GM18502 (cell line): Measurements from ENCODE around the gene RHEBL1.
A peak's percentile ranks its signal among the peaks of the same experiment; 100 is the strongest.
"Not testable (repeated sequence)": the region's sequence is repeated elsewhere in the genome, so short reads cannot be mapped to it uniquely, and the experiment has no call there.

ENCODE experiments used
- ATAC-seq: cut with Tn5 transposase; IDR thresholded peaks from one replicate; pipeline ENCODE4 v1.9.1; 2021; ENCODE audit warnings: mild to moderate bottlenecking; ENCODE audit not compliant: unreplicated experiment, poor library complexity

The RHEBL1 gene

DNA sequence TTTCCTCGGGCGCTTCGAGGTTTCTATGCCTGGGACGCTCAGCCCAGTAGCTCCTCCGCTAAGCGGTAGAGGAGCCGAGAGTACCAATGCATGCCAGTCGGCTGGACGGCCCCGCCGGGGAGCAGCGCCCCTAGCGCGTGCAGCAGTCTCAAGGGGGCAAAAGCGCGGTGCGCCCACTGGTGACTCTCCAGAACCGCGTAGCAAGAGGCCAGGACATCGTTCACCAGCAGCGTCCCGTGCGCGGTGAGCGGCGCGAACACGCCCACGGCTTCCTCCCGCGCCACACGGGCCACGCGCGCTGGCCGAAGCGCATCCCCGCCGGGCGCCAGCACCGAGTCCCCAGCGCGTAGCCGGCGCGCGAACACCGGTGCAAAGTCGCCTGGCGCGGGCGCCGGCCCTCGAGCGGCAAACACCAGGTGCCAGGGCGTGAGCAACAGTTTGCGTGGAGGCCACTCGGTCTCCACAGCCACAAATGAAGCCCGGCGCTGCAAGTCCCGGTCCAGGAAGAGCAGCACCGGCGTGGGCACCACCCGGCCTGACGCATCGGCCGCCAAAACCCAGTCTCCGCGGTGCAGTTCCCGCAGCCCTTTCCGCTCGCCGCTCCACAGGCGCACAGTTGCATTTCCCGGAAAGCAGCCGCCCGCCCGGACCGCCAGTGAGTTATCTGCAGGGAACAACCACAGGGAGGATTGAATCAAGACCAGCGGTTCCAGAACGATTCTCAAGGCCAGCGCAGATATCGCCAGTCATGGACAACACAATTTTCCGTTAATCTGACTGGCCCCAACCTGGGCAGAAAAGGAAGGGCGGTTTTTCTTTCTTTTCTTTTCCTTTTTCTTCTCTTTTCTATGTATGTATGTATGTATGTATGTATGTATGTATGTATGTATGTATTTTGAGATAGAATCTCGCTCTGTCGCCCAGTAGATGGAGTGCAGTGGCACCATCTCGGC lies 20.3 kb upstream of the RHEBL1 start:
- ATAC-seq = no peak

DNA sequence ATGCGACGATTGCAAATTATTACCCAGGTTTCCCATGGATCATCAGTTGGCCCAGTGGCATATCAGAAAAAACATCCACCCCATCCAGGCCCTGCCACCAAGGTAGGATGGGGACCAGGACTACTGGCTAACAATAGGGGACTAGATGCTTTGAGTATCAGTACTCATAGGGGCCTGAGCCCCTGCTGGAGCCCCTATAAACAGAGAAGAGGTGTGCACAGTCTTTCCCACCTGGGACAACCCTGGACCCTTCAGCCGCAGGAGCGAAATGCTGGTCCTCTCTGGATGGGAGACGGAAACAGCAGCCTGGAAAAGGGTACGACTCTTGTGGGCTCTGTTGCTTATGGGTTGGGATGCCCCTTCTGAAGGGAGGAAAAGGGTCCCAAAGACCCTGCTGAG lies 19.2 kb upstream of the RHEBL1 start:
- no peak for ATAC-seq

DNA sequence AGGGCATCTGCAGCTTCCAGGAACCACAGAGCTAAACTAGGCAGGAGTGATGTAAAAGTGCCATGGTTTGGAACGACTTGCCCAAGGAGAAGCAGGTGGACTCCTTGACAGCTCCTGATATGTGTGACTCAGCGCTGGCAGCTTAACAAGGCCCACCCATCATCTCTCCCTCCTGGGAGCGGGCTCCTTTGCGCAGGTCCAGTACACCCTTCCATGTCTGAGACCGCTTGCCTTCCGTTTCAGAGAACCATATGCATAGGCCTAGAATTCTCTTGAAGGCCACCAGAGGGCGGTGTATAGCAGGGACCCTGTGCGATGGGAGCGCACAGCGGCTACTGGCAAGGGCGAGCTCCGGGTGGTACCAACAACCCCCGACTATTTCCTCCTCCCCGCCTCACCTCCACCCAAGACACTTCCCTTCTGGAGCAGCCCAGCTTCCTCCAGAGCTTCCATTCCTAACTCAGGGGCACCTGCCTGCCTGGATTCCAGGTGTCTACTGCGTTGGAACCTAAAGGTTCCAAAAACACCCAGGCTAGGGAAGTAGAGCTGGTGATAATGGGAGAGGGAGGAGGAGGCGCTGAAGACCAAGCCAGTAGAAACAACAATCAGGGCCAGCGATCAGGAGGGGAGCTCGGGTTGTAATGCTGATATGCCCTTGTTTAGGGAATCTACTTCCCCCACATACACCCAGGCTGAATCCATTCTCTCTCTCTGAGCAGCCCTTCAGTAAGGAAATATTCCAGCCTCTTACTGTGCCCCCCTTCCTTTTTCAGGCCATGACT lies 18.6 kb upstream of the RHEBL1 start:
- peak; percentile 86 for ATAC-seq

DNA sequence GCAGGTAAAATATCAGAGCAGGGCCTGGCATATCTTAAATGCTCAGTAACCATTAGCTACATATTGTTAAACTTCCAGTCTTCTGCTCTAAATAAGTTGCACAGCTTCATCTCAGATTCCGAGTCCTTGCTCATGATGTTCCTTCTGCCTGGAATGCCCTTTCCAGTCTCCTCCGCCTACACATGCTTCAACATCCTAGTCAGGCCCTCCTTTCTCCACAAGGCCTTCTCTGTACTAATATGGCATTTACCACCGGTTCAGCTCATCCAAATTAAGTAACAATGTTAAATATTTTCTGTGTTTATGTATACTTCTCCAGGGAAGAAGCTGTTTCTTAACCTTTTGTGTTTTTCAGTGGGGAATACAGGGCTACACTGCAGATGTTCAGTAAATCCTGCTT lies 16.3 kb upstream of the RHEBL1 start:
- ATAC-seq = no peak

DNA sequence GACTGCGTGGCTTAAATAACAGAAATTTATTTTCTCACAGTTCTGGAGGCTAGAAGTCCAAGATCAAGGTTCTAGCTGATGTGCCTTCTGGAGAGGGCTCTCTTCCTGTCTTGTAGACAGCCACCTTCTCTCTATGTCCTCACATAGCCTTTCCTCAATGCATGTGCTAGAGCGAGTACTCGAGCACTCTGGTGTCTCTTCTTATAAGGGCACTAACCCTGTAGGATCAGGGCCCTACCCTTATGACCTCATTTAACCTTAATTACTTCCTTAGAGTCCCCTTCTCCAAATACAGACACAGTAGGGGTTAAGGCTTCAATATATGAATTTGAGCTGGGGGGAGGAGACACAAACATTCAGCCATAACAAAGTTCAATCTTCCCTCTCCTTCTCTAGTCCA lies 14.7 kb upstream of the RHEBL1 start:
- no peak for ATAC-seq

DNA sequence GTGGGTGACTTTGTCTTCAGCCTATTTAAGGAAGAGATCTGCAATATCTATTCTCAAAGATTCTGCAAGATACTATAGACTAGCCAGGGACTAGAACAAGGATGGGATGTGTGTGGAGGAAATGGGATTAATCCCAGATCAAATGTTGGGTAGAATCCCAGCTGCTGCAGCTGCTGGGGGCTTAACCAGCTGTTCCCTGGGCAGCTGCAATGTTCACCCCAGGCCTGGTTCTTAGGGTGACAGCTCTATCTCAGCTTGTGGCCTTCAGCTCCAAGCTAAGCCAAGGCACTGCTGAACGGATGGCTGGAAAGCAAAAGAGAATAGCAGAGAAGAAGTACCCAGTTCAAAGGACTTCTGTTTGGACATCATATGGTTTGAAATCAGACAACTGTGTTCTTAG lies 10.0 kb upstream of the RHEBL1 start:
- no peak for ATAC-seq

DNA sequence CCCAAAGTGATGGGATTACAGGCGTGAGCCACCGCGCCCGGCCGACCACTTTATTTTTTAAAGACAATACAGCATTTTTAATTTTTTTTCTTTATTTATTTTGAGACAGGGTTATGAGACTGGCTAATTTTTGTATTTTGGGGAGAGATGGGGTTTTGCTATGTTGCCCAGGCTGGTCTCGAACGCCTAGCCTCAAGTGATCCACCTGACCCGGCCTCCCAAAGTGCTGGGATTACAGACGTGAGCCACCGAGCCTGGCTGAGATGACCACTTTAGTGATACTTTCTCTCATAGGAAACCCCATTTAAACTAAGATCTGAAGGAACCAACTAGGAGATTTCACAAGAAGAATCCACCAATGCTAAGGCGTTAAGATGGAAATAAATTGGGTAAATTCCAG lies 1.2 kb upstream of the RHEBL1 start:
- ATAC-seq = no peak

DNA sequence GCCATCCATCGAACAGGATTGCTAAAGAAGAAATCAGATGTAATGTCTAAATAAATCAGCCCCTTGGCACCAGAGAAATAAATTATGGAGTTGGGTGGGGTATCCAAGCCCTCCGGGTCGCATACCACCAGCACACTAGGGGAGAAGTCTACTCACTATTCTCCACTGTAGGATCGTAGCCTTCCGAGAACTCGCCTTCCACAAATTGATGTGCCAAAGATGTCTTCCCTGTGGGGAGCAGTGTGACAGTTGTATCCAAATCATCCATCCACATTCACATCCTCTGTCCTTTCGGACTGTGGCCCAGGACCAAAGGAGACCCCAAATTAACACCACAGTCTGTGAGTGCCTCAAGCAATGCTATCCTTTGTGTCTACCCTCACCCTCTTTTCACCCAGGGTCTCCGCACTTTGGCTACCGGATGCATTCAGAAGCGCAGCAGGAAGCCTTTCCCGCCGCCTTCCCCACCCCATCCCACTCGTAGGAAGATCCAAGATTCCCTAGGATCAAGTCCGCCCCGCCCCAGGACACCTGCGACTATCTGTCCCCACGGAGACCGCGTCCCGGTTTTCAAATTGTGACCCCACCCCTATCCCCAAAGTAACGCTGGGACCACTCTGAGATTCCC lies 786 bp downstream of the RHEBL1 start:
- no peak for ATAC-seq

DNA sequence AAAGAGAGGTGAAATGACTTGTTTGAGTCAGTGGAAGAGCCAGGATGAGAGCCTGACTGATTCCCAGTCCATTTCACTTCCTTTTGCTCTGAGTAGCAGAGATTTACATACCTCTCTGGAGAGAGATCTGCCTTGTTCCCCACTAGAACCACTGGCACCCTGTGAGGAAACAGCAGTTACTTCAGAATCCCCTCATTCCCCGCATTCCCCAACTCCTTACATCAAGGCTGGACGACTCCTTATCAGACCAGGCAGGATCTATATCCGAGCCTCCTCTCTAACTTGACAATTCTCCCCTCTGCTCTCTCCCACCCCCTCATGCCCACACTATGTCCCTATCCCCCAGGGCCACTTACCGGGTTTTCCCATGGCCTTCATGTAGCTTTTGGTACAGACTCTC lies 3.7 kb downstream of the RHEBL1 start:
- no peak for ATAC-seq

DNA sequence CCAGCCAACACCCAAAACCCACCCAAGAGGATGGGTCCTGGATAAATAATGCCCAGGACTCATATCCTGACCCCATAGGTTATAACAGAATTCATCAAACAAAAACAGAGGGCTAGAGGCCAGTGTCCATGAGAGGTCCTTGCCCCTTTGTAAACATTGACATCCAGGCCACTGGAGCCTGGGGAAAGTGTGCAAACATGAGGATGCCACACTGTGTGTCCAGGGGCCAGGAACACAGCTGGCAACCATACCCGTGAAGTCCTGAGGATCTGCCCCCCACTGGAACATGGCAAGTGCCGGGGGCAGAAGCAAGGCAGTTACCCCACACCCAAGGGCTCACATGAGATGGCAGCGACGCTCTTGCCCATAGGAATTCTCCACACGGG lies 5.0 kb downstream of the RHEBL1 start:
- ATAC-seq = no peak

DNA sequence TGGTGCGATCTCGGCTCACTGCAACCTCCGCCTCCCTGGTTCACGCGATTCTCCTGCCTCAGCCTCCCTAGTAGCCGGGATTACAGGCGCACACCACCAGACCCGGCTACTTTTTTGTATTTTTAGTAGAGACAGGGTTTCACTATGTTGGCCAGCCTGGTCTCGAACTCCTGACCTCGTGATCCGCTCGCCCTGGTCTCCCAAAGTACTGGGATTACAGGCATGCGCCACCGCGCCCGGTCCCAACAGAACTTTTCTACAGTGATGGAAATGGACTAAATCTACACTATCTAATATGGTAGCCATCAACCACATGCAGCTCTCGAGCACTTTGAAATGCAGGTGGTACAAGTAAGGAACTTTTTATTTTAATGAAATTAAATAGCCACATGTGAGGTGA lies 7.9 kb downstream of the RHEBL1 start:
- ATAC-seq = not testable (repeated sequence)

DNA sequence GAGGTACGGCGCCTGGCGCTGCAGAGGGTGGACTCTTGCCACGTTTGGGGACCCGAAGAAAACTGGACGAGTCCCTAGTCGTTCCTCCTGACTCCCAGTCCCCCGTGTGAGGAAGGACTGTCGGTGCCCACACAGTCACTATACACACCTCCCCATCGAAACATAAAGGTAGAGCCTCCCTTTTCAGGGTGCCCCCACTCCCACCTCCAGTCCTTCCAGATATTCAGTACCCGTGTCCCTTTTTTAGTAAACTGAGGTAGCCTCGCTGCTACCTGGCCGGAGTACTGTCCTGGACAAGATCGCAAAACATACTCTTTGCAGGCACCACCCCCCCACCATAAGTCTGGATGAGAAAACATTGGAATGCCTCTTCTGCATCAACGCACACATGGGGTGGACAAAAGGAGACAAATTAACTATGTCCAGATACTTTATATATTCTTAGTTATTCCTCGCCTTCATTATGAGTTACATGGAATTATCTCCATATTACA lies 8.6 kb downstream of the RHEBL1 start:
- ATAC-seq = no peak

DNA sequence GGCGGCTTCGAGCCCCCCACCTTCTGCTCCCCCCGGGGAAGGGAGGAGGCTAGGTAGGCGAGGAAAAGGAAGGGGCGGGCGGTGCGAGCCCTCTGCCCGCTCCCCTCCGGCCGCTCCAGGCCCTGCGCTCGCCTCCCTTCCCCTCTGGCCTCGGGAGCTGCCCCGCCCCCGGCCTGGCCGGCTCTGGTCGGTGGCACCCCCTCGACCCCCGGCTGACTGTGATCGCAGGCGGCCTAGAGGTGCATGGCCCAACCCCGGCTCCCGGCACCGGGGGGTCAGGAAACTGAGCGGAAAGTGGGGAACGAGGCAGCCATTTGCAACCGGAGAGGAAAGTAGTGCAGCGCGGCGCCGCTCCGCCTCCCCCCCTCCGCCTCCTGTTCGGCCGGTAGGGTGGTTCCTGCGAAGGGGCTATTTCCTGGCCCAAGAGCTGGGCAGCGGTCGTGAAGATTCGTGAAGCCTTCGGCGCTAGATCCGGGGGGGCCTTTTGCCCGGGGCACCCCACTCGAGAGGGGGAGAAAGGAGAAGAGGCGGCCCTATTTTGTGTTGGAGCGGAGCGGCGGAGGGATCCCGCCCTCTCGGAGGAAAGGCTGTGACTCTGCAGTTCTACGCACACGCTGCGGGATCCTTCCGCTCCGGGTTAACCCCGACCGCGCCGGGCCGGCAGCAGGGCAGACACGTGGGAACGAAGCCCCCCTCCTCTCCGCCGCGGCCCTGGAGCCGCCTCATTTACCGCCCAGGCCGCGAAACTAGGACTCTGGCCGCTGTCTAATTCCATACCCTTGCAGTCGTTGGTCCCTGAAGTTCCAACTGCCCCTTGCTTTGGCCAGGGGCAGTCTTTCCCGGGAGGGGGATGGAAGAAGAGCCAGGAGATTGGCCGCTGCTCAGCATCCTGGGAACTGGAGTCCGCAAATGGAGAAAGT lies 9.3 kb downstream of the RHEBL1 start, which contains the start of gene KMT2D:
Gene KMT2D (minus strand): TSS at position 558 of the 920 bp plus-strand sequence. CDS start 5,470 bp downstream, outside the sequence.
- ATAC-seq = peak; percentile 52

DNA sequence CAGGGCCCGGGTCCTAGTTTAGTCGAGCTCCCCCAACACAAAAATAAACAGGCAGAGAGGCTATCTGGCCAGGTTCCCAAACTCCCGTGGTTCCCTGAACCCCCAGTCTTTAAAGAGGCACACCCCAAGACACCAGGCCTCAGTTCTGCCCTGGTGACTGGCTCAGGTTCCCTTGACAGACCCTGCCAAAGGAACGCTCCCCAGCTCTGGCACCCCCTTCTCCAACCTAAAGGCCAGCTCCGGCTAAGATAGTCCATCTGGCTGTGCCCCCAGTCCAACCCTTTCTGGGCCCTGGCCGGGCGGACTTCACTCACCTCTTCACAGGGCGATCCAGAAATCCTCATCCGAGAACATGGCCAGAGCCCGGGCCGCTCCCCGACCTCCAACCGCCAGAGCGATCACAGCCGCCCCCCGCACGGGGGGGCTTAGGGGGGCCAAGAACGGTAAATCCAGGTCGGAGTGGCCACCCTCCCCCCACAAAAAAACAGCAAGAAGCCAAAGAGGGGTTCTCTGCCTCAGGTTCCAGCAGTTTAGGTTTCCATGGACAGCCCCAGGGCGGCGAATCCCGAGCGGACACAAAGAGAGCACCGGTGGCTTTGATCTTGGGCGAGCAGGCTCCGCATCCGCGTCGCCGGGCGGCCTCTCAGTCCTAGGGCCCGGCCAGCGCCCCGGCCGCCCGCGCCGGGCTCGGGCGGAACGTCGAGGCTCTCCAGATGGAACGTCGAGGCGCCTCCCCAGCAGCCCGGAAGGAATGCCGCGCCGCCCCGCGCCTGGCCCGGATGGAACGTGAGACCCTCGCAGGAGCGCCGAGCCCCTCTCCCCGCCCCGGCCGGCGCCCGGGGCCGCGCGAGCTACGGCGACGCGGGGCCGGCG lies 10.2 kb downstream of the RHEBL1 start:
- ATAC-seq = peak; percentile 9

DNA sequence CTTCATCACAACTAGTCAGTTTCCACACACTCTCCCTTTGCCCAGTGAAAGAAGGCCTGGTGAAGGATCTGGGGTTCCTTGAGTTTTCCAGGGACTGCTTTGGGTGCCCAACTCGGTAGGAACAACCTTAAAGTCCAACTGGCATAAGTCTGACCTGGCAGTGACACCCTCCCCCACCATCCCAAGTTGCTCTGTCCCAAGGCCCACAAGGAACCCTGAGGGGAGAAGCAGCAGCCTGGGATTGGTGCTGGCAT lies 10.8 kb downstream of the RHEBL1 start:
- no peak for ATAC-seq

DNA sequence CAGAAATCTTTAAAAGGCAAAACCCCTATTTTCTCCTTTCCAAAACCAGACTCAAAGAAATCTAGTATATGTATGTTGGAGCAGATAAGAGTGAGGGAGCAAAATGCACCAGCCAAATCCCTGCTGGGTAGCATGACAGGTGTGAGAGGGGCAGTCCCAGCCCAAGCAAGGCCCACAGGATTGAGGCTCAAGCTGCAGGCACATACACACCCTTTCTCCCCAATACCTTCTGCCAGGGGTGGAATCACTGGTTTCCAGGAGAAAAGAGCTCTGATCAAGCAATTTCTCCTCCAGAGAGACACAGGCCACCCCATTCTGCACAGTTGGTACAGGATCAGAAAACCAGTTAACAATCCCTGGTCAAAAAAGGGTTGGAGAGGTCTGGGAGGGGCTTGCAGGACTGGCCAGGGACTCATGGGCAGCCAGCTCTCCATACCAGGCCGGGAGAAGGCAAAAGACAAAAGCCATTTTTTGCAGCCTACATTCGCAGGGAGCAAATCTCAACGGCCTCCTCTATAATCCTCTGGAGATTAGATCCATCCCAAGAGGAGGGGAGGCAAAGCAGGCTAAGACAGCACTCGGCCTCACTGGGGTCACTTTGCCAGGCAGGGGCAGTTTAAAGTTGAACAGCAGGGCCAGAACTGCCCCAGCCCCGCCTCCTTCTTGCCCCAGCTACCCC lies 11.3 kb downstream of the RHEBL1 start:
- ATAC-seq = no peak

DNA sequence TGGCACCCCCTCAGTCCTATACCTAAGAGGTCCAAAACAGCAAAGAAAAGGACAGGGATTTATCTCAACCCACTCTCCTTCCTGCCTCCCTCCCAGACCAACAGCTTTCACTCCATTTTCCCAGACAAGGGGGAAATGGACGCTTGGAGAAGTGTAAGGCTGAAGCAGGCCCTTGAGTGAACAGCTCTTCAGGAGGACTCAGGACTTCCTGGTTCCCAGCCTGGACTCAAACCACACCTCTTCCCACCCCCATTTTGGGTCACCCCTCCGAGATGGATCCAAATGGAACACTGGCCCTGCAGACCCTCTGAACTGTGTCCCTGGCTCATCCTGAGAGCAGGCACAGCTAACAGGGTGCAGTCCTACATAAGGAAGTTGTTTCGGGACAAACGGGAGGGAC lies 11.9 kb downstream of the RHEBL1 start:
- no peak for ATAC-seq

DNA sequence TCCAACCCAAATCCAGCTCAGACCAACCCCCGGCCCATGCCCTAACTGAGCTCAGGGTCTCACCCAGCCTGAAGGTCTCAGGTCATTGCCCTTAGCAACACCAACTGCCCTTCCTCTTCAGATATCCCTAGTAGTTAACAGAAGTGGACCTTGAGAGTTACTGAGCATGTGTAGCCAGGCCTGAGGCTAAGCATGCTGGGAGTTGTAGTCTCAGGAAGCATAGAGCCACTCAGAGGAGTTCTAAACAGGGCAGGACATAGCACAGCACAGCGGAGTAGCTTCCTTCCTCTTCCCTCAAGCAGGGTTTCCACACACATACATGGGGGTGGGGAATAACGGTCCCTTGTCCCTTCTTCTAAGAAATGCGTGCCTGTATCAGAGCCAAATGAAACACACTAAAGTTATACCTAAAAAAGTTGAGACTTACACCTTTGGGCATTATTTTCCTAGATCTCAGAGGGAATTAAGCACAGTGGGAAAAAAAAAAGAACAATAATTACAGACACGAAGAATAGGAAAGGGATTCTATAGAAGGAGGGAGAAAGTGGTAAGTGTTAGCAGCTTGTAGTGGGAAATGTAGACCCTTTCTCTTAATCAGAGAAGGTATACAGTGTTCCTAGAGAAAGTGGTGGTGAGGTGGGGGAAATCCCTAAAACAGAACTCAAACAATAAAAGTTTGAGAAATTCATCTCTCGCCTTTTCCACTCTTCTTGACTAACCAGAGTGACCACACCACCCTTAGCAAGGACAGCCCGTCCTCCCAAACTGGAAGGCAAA lies 13.6 kb downstream of the RHEBL1 start:
- ATAC-seq = peak; percentile 70
